ENCODE measurements around the gene TECTA. TPM values are rescaled to one million over a fixed set of nuclear protein-coding genes. Genes with fewer than 3 reads are reported as not detected.
"Not testable (repeated sequence)": the region's sequence is repeated elsewhere in the genome, so short reads cannot be mapped to it uniquely, and the experiment has no call there.

Gene TECTA
- total RNA-seq, 1 experiment from 2014 or later = not detected

DNA sequence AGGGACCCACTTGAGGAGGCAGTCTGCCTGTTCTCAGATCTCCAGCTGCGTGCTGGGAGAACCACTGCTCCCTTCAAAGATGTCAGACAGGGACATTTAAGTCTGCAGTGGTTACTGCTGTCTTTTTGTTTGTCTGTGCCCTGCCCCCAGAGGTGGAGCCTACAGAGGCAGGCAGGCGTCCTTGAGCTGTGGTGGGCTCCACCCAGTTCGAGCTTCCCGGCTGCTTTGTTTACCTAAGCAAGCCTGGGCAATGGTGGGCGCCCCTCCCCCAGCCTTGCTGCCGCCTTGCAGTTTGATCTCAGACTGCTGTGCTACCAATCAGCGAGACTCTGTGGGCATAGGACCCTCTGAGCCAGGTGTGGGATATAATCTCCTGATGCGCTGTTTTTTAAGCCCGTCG is 76.6 kb downstream of the TECTA start:
- DNase-seq (ENCODE audit: low spot score) = not testable (repeated sequence)

DNA sequence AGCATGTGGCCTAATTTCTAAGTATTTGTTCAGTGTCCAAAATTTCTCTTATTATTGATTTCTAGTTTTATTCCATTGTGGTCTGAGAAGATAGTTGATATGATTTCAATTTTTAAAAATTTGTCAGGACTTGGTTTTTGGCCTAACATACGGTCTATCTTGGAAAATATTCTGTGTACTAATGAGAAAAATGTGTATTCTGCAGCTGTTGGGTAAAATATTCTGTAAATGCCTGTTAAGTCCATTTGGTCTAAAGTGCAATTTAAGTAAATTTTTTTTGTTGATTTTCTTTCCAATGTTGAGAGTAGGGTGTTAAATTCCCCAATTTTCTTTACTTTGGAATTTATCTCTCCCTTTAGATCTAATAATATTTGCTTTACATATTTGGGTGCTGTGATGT is 78.3 kb downstream of the TECTA start:
- DNase-seq (ENCODE audit: low spot score) = no peak

GRCh38 chr11:121180183-121180582 is 79.1 kb downstream of the TECTA start:
- no peak for DNase-seq (ENCODE audit: low spot score)

GRCh38 chr11:121188776-121189175 is 87.7 kb downstream of the TECTA start:
- no peak for DNase-seq (ENCODE audit: low spot score)

GRCh38 chr11:121191818-121192217 is 90.8 kb downstream of the TECTA start:
- no peak for DNase-seq (ENCODE audit: low spot score)

GRCh38 chr11:121194731-121195596 is 93.9 kb downstream of the TECTA start:
- DNase-seq (ENCODE audit: low spot score) = peak; percentile 88

GRCh38 chr11:121198491-121198890 is 97.4 kb downstream of the TECTA start:
- DNase-seq (ENCODE audit: low spot score) = no peak

- no peak for DNase-seq (ENCODE audit: low spot score)
Measured at GRCh38 chr11:121199516-121199915, 98.5 kb downstream of the TECTA start.

DNA sequence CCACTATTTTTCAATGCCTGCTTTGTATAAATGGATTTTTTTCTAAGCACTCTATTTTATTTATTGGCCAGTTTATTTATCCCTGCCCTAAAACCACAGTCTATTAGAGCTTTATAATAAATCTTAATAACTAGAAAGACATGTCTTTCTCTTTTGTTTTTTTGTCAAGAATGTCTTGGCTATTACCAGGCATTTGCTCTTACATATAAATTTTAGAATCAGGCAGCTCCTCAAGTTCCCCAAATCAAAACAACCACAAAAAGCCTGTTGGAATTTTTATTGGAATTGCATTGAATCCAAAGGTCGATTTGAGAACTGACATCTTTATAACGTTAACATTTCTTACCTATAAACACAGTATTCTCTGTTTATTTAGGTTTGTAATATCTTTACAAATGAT is 105.8 kb downstream of the TECTA start:
- DNase-seq (ENCODE audit: low spot score) = peak; percentile 76

GRCh38 chr11:121207485-121208115 is 106.6 kb downstream of the TECTA start:
- DNase-seq (ENCODE audit: low spot score) = peak; percentile 30

GRCh38 chr11:121210445-121211080 is 109.5 kb downstream of the TECTA start:
- DNase-seq (ENCODE audit: low spot score) = no peak

- DNase-seq (ENCODE audit: low spot score) = no peak
Measured at GRCh38 chr11:121211626-121212025, 110.6 kb downstream of the TECTA start.

DNA sequence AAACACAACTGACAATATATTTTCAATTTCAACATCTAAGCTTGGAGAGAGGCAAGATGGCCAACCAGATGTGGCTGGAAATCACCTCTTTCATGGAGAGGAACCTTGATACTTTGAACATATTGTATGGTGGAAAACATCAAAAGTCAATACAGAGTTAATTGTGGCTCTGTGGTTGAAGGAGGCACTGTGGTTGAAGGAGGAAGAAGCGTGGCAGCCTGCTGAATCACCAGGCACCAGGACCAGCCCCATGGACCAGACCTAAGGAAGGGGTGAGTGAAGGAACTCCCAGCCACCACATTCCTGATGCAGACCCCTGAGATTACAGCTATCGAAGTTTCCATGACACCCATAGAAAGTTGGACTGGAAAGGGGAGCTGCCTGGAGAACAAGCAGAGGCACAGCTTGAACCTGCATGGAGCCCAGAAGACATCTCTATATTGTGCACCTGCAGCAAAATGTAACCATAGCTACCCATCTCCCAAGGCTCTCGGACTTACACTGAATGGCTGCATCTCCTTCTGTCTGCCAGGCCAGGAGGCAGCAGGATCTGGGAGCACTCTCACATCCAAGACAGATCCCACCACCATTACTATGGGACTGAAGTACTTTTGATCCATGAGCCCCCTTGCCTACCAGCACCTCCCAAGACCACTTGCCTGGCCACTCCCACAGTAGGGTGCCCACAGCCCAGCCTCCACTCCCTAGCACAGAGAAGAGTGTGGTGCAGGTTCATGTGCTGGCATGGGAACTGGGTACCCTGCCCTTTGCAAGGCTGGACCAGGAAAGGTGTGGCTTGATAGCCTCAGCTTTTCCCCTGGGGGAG is 111.7 kb downstream of the TECTA start:
- no peak for DNase-seq (ENCODE audit: low spot score)

DNA sequence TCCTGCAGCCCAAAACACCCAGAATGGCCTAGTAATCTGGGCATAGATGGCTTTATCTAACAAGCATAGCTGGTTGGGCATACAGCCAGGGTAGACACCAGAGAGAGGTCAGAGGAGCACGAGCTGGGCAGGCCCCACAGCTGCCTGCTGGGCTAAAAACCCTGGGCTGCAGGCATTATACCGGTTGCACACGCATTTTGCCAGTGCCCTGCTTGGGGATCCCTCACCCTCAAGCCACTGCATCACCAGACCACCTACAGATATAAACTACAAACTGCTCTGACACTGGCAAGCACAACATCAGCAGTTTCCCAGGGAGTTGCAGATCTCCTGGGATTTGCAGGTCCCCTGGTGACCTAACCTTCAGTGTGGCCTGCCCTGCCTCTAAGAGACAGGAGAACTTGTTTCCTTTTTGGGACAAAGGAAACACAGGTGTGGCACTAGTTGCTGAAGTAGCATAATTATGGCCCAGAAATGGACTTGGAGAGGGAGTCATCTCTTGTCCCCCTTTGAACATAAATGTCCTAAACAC is 112.4 kb downstream of the TECTA start:
- DNase-seq (ENCODE audit: low spot score) = no peak

- DNase-seq (ENCODE audit: low spot score) = no peak
Measured at GRCh38 chr11:121214861-121215260, 113.8 kb downstream of the TECTA start.

DNA sequence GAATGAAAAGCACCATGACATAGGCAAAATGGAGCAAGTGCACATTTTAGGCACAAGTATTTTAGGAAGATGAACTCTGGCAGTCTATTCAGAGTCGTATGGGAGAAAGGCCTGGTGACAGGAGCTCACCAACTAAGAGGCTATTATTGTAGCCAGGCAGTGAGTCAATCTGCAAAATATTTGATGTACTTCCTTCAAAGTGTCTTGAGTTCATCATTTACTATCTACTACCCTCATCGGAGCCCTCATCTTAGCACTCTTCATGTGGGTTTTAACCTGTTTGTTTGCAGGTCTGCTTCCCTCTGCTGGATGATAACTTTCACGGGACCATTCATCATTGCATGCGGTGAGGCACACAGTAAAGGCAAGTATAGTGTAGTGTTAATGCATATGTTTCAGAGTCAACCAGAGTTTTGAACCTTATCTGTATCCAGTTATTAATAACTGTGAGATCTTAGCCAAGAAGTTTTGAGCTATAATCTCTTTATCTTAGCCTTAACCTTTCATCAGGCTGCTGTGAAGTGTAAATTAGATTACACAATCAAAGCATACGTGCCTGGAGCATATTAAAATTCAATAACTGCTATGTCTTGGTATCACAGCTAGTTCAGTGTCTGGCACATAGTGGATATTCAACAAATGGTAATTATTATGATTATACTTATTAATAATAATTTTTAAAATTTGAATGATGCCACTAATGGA is 120.6 kb downstream of the TECTA start:
- no peak for DNase-seq (ENCODE audit: low spot score)

DNA sequence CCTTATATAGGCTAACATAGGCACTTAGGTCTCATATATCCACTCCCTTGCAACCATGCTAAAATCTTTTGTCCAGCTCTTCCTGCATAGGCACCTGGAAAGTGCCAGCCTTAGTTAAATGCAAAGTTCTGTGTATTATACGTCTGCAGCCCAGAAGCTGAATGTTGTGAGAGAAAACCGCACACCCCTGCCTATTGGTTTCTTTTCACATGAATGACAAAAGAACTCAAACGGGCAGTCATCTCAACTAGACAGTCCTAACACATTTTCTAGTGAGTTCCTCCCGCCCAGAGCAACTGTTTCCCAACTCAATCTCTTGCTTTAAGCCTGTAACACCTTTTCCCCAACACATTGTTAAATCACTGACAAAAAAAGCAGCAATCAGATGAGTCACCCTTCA is 122.1 kb downstream of the TECTA start:
- DNase-seq (ENCODE audit: low spot score) = no peak

DNA sequence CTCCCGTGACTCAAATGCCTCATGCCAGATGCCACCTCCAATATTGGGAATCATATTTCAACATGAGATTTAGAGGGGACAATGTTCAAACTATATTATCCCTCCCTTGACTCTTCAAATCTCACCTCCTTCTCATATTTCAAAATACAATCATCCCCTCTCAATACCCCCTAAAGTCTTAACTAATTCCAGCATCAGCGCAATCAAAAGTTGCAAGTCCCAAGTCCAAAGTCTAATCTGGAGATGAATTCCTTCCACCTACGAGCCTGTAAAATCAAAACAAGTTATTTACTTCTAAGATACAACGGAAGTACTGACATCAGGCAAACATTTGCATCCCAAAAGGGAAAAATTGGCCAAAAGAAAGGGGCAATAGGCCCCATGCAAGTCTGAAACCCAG is 124.3 kb downstream of the TECTA start:
- no peak for DNase-seq (ENCODE audit: low spot score)

- DNase-seq (ENCODE audit: low spot score) = peak; percentile 61
Measured at GRCh38 chr11:121226415-121227263, 125.6 kb downstream of the TECTA start.

DNA sequence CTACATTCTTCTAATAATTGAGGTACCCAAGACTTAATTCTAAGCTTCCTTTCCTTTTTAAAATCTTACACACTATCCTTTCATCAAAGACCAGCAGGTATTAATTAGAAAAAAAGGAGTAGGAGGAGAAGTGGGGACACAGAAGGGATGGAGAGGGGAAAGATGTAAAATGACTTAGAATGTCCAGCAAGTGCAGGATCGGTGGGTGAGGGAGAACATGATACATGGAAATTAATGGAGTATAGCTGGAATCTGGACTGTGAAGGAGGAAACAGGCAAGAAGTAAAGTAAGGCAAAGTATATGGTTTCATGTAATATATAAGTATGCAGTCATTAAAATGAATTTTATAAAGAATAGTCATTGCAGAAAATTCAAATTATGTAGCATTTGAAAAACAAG is 127.8 kb downstream of the TECTA start:
- no peak for DNase-seq (ENCODE audit: low spot score)
